Inflammatory macrophage (primary cell): ENCODE results near the gene YTHDC2.
"Not testable (repeated sequence)": the region's sequence is repeated elsewhere in the genome, so short reads cannot be mapped to it uniquely, and the experiment has no call there.

Experiments used
- DNase-seq, 2 donors: peaks; one replicate each; pipeline ENCODE4 v3.0.0-alpha.2; 2020 to 2022

Gene YTHDC2

DNA sequence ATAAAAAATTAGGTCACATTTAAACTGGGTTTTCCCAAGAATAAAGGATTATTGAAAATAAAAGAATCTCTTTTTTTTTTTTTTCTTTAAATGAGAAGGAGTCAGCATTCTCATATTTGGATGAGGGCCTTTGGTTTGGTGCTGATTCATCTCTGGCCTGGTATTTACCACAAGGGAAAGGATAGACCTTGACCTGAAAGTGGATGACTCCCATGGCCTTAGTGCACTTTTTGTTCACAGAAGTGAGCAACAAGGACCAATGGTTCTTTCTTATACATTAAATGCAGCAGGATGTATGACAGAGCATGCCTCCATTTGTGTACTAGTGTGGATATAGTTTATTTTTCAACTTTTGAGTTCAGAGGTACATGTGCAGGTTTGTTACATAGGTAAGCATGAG lies 6.9 kb downstream of the YTHDC2 start:
- no peak for DNase-seq

GRCh38 chr5:113520899-113521298 lies 7.4 kb downstream of the YTHDC2 start:
- no peak for DNase-seq

- DNase-seq, result no peak
Observed at GRCh38 chr5:113523168-113523567, 9.7 kb downstream of the YTHDC2 start.

DNA sequence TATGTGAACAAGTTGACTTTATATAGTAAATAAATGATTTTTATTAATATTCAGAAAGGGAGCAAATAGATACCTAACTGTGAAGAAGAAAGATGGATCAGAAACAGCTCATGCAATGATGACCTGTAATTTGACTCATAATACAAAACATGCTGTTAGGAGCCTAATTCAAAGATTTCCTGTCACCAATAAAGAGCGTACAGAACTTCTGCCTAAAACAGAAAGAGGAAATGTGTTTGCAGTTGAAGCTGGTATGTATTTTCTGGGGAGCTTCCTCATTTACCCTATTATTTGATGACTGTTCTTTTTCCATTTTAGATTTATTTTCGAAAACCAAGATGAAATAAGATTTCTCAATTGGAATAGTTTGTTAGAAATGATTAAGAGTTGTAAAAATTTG lies 11.4 kb downstream of the YTHDC2 start:
- DNase-seq, result peak; percentile 55 to 78

- no peak for DNase-seq
Observed at GRCh38 chr5:113526421-113526820, 12.9 kb downstream of the YTHDC2 start.

DNA sequence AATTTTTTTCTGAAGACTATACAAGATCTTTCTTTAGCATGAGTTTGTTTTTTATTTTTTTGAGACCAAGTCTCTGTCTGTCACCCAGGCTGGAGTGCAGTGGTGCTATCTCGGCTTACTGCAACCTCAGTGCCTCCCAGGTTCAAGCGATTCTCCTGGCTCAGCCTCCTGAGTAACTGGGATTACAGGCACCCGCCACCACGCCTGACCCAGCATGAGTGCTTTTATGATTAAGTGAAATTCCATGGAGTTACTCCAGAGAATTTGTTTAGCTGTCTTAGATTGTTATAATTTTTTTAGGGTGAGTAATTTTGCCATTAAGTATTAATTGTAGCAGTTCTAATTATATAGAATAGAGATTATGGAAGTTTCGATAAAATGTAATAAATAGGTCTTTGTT lies 14.3 kb downstream of the YTHDC2 start:
- DNase-seq, result no peak

- DNase-seq, result no peak
Observed at GRCh38 chr5:113531481-113532159, 18.1 kb downstream of the YTHDC2 start.

DNA sequence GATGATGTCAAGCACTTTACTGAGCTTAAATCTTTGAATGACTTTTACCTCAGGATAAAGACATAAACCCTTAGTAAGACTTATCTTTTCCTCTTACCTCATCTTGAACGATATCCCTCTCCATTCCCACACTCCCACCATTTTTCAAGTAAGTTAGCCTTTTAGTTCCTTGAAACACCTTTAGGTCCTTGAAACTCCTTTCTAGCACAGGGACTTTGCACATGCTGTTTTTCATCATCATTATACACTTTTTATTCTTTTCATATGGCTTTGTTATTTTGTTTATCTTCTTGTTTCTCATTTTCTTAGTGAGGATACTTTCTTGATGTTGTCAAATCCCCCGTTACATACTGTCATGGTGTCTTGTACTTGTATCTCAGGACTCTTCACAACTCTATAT lies 24.8 kb downstream of the YTHDC2 start:
- DNase-seq, result no peak

DNA sequence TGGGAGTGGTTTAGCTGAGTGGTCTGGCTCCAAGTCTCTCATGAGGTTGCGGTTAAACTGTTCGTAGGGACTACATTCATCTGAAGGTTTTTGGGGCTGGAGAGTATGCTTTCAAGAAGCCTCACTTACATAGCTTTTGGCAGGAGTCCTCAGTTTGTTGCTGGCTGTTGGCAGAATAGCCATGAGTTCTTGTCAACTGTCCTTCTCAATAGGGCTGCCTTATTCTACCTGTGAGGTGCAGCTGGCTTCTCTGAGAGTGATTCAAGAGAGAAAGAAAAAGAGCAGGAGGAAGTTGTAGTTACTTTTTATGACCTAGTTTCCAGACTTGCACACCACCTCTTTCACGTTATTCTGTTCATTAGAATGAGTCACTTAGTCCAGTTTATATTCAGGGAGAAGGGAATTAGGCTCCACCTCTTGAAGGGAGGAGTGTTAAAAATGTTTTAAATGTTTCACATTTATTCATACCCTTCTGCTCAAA lies 33.2 kb downstream of the YTHDC2 start:
- DNase-seq, result no peak

- DNase-seq, result no peak
Observed at GRCh38 chr5:113548396-113548795, 34.9 kb downstream of the YTHDC2 start.

- DNase-seq, result no peak
Observed at GRCh38 chr5:113552137-113552536, 38.6 kb downstream of the YTHDC2 start.

GRCh38 chr5:113552620-113553019 lies 39.1 kb downstream of the YTHDC2 start:
- DNase-seq, result no peak

DNA sequence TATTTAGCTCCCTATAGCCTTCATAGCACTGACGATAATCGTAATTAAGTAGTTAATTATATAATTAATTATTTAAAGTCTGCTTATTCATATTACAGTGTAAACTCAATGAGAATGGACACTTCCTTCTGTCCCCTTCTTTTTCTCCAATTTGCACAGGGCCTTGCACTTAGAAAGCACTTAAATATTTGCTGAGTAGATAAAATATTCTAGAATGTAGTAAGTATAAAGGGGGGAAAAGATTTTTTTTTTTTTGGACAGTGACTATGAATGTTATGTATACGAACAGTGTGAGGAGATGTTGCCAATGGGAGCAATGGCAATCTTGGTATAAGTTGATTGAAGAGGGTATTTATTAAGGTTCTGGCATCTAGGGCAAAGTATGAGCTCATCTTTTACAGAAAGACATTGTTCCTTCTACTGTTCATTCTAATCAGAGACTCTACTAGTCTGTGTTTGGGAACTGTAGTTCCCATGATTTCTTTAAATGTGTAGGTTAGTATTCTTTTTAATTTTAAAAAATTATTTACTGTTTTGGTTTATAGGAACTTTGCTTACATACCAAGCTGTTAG lies 49.4 kb downstream of the YTHDC2 start:
- no peak for DNase-seq

DNA sequence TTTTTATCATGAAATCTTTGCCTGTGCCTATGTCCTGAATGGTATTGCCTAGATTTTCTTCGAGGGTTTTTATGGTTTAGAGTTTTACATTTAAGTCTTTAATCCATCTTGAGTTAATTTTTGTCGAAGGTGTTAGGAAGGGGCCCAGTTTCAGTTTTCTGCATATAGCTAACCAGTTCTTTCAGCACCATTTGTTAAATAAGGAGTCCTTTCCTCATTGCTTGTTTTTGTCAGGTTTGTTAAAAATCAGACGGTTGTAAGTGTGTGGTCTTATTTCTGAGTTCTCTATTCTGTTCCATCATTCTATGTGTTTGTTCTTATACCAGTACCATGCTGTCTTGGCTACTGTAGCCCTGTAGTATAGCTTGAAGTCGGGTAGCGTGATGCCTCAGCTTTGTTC lies 55.9 kb downstream of the YTHDC2 start:
- DNase-seq, result no peak

GRCh38 chr5:113572716-113573115 lies 59.2 kb downstream of the YTHDC2 start:
- no peak for DNase-seq

GRCh38 chr5:113574417-113574816 lies 60.9 kb downstream of the YTHDC2 start:
- no peak for DNase-seq

- no peak for DNase-seq
Observed at GRCh38 chr5:113575074-113575473, 61.6 kb downstream of the YTHDC2 start.

GRCh38 chr5:113578091-113578490 lies 64.6 kb downstream of the YTHDC2 start:
- no peak for DNase-seq

GRCh38 chr5:113581388-113581787 lies 67.9 kb downstream of the YTHDC2 start:
- no peak for DNase-seq

GRCh38 chr5:113598150-113598549 lies 84.7 kb downstream of the YTHDC2 start:
- no peak for DNase-seq

DNA sequence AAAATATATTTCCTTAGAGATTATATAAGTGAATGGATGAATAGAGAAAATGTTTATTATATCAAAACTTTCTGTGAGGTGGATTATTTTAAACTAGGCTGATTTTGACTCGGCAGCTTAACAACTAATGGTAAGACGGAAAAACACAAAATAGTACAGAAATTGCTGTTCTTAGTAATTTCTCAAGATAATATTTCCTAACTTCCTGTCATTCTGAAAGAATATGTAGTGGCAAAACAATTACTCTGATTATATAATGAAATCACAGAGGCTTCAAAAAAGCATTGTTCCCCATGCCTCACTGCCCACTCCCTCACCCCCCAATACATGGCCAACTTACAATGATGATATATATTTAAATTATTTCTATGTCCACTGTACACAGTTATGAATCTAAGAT lies 85.4 kb downstream of the YTHDC2 start:
- DNase-seq, result peak in 1 of 2 donors; percentile 53

DNA sequence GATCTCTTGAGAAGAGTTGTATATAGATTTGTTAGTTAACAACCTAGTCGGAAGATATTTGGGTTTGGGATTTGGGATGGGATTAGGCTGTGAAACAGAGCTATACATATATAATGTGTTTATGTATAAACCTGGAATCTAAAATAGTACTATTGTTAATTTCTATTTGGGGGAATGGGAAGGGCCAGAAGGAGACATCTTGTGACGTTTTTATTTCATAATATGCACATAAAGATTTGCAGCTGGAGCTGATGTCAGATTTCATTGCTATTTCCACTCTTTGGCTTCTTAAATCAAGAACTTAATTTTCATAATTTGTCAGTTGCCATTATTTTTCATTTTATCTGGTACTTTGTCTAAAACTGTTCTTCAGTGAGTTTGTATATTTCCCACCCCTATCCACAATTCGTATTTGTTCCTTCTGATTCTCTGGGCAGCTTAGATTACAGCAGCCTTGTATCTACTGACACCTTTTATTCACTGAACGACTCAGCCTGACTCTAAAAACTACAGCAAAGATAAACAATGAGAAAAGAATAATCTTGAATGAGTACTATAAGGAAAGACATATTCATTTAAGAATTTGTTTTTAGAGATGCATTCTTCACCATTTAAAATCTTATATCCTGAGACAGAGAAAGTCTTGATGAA lies 86.9 kb downstream of the YTHDC2 start:
- DNase-seq, result no peak

DNA sequence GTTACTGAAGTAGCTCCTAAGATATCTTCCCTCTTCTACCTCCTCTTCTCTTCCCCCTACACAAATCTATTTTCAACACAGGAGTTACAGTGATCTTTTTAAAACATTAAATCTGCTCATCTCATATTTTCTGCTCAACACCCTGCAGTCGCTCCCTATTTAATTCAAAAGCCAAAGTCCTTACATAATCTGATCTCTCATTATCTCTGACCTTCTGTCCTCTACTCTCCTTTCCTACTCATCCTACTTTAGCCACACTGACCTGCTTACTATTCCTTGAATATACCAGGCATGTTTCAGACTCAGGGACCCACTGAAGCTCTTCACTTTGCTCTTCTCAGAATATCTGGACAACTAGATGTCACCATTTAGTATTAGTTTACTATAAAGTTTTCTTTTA lies 87.9 kb downstream of the YTHDC2 start:
- no peak for DNase-seq

DNA sequence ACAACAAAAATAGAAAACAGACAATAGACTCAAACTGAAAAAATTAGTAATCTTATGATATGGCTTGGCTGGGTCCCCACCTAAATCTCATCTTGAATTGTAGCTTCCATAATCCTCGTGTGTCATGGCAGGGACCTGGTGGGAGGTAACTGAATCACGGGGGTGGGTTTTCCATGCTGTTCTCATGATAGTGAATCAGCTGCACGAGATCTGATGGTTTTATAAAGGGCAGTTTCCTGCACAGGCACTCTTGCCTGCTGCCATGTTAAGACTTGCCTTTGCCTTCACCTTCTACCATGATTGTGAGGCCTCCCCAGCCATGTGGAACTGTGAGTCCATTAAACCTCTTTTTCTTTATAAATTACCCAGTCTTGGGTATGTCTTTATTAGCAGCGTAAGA lies 89.8 kb downstream of the YTHDC2 start:
- not testable (repeated sequence) for DNase-seq
